ENCODE measurements around the gene GNAQ. TPM values are rescaled to one million over a fixed set of nuclear protein-coding genes. Genes with fewer than 3 reads are reported as not detected.

GNAQ gene
- total and polyA plus RNA-seq, 2 of the 13 experiments (the other 11 are each of a cell fraction or from before 2014, with no cell fraction given), result 16.5 to 17.7 TPM

DNA sequence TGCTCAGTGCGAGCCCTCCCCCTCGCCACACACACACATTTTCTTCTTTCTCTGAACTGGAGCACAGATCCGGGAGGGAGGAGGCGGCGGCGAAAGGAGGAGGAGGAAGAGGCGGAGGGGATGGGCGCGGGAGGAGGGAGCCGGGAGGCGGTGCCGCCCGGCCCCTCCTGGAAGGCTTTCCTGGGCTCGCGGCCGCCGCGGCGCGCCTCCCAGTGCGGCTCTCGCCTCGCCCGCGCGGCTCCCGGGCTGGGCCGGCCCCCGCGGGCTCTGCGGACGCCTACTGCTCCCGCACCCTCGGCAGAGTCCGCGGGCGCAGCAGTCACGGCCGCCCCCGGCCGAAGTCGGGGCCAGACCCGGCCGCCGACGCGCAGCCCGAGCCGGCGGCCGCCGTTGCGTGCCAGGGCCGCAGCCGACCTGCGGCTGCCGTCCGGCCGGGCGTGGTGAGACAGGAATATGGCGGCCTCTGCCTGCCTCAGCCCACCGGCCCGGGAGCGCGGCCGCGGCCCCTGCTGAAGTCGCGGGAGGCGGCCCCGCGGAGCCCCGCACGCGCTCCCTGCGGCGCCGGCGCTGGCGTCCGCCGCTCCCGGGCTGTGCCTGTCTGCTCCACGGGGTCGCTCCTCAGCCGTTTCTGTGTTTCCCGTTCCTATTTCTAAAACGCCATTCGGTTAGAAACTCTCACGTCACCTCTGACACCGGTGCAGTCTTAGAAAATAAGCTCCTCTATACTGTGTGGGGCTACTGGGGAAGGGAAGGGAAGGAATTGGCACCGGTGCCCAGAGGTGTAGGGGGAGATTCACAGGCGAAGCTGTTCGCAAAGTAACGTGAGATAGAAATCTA lies 500 bp upstream of the GNAQ start (continued):
- TF ChIP-seq, protein P1, sequence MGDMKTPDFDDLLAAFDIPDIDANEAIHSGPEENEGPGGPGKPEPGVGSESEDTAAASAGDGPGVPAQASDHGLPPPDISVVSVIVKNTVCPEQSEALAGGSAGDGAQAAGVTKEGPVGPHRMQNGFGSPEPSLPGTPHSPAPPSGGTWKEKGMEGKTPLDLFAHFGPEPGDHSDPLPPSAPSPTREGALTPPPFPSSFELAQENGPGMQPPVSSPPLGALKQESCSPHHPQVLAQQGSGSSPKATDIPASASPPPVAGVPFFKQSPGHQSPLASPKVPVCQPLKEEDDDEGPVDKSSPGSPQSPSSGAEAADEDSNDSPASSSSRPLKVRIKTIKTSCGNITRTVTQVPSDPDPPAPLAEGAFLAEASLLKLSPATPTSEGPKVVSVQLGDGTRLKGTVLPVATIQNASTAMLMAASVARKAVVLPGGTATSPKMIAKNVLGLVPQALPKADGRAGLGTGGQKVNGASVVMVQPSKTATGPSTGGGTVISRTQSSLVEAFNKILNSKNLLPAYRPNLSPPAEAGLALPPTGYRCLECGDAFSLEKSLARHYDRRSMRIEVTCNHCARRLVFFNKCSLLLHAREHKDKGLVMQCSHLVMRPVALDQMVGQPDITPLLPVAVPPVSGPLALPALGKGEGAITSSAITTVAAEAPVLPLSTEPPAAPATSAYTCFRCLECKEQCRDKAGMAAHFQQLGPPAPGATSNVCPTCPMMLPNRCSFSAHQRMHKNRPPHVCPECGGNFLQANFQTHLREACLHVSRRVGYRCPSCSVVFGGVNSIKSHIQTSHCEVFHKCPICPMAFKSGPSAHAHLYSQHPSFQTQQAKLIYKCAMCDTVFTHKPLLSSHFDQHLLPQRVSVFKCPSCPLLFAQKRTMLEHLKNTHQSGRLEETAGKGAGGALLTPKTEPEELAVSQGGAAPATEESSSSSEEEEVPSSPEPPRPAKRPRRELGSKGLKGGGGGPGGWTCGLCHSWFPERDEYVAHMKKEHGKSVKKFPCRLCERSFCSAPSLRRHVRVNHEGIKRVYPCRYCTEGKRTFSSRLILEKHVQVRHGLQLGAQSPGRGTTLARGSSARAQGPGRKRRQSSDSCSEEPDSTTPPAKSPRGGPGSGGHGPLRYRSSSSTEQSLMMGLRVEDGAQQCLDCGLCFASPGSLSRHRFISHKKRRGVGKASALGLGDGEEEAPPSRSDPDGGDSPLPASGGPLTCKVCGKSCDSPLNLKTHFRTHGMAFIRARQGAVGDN (CRISPR knock-in tag; IDR thresholded peaks at IDR 0.05), result peak; percentile 33; the same call in 1 of the 2 replicates
- TF ChIP-seq ZNF768 (CRISPR knock-in tag; IDR thresholded peaks at IDR 0.05), result no peak
- TF ChIP-seq ZNF883 (CRISPR knock-in tag; IDR thresholded peaks at IDR 0.05; ENCODE audit: not compliant biosample characterization), result no peak
- TF ChIP-seq ZKSCAN8 (CRISPR knock-in tag; IDR thresholded peaks at IDR 0.05; ENCODE audit: borderline replicate concordance), result 0 out of 2 replicates have a peak, but pooled peaks have one; percentile 40
- no peak for TF ChIP-seq RFXAP (CRISPR knock-in tag; IDR thresholded peaks at IDR 0.05; ENCODE audit: borderline replicate concordance)
- TF ChIP-seq ZNF549 (CRISPR knock-in tag; IDR thresholded peaks at IDR 0.05), result no peak
- TF ChIP-seq, protein P2, sequence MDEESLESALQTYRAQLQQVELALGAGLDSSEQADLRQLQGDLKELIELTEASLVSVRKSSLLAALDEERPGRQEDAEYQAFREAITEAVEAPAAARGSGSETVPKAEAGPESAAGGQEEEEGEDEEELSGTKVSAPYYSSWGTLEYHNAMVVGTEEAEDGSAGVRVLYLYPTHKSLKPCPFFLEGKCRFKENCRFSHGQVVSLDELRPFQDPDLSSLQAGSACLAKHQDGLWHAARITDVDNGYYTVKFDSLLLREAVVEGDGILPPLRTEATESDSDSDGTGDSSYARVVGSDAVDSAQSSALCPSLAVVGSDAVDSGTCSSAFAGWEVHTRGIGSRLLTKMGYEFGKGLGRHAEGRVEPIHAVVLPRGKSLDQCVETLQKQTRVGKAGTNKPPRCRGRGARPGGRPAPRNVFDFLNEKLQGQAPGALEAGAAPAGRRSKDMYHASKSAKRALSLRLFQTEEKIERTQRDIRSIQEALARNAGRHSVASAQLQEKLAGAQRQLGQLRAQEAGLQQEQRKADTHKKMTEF (CRISPR knock-in tag; IDR thresholded peaks at IDR 0.05), result no peak
- TF ChIP-seq, protein P3, sequence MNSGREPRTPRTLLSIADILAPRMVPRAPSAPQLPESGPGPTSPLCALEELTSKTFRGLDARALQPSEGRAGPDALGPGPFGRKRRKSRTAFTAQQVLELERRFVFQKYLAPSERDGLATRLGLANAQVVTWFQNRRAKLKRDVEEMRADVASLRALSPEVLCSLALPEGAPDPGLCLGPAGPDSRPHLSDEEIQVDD (CRISPR knock-in tag; IDR thresholded peaks at IDR 0.05; ENCODE audit: borderline replicate concordance), result no peak
- no peak for TF ChIP-seq ZNF337 (CRISPR knock-in tag; IDR thresholded peaks at IDR 0.05; ENCODE audit: borderline replicate concordance, low read depth)
- TF ChIP-seq U2AF2 (IDR thresholded peaks at IDR 0.05; ENCODE audit: low read depth, low read length), result no peak
- TF ChIP-seq EEA1 (CRISPR knock-in tag; IDR thresholded peaks at IDR 0.05; ENCODE audit: borderline replicate concordance), result no peak
- TF ChIP-seq ZNF720 (CRISPR knock-in tag; IDR thresholded peaks at IDR 0.05), result no peak
- TF ChIP-seq SSRP1 (CRISPR knock-in tag; IDR thresholded peaks at IDR 0.05), result no peak
- TF ChIP-seq, protein P4, sequence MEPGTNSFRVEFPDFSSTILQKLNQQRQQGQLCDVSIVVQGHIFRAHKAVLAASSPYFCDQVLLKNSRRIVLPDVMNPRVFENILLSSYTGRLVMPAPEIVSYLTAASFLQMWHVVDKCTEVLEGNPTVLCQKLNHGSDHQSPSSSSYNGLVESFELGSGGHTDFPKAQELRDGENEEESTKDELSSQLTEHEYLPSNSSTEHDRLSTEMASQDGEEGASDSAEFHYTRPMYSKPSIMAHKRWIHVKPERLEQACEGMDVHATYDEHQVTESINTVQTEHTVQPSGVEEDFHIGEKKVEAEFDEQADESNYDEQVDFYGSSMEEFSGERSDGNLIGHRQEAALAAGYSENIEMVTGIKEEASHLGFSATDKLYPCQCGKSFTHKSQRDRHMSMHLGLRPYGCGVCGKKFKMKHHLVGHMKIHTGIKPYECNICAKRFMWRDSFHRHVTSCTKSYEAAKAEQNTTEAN (CRISPR knock-in tag; conservative IDR thresholded peaks at IDR 0.05), result no peak; the same call in 1 of the 2 replicates
- TF ChIP-seq, protein P5, sequence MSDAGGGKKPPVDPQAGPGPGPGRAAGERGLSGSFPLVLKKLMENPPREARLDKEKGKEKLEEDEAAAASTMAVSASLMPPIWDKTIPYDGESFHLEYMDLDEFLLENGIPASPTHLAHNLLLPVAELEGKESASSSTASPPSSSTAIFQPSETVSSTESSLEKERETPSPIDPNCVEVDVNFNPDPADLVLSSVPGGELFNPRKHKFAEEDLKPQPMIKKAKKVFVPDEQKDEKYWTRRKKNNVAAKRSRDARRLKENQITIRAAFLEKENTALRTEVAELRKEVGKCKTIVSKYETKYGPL (CRISPR knock-in tag; IDR thresholded peaks at IDR 0.05), result no peak
- TF ChIP-seq BCL6 (CRISPR knock-in tag; IDR thresholded peaks at IDR 0.05), result peak; percentile 54; the same call in 1 of the 2 replicates

Data from HepG2 (cell line).